Measurements from ENCODE around the gene NCBP1.

- TF ChIP-seq, protein P1, sequence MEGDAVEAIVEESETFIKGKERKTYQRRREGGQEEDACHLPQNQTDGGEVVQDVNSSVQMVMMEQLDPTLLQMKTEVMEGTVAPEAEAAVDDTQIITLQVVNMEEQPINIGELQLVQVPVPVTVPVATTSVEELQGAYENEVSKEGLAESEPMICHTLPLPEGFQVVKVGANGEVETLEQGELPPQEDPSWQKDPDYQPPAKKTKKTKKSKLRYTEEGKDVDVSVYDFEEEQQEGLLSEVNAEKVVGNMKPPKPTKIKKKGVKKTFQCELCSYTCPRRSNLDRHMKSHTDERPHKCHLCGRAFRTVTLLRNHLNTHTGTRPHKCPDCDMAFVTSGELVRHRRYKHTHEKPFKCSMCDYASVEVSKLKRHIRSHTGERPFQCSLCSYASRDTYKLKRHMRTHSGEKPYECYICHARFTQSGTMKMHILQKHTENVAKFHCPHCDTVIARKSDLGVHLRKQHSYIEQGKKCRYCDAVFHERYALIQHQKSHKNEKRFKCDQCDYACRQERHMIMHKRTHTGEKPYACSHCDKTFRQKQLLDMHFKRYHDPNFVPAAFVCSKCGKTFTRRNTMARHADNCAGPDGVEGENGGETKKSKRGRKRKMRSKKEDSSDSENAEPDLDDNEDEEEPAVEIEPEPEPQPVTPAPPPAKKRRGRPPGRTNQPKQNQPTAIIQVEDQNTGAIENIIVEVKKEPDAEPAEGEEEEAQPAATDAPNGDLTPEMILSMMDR (IDR thresholded peaks at IDR 0.05), result no peak
- no peak for TF ChIP-seq POLR2A (IDR thresholded peaks at IDR 0.05)
- TF ChIP-seq EP300 (IDR thresholded peaks at IDR 0.05), result no peak
These were observed 56.0 kb downstream of the NCBP1 start for GRCh38 chr9:97689401-97690180.
